PC-9 (cell line): ENCODE results near the gene AK8.

Experiments
- EZH2 ChIP-seq: fragments of 200-600 bp; sonication (generic); IDR thresholded peaks from 2 replicates; pipeline ENCODE4 v1.8.0; 2017; ENCODE audit warnings: antibody characterized with exemption, low read depth
- TF ChIP-seq, protein P1 (sequence below): fragments of 200-600 bp; sonication (generic); conservative IDR thresholded peaks from 2 replicates; pipeline ENCODE4 v1.6.1; 2017; ENCODE audit warnings: mixed run types, antibody characterized with exemption, mild to moderate bottlenecking, moderate library complexity

DNA sequence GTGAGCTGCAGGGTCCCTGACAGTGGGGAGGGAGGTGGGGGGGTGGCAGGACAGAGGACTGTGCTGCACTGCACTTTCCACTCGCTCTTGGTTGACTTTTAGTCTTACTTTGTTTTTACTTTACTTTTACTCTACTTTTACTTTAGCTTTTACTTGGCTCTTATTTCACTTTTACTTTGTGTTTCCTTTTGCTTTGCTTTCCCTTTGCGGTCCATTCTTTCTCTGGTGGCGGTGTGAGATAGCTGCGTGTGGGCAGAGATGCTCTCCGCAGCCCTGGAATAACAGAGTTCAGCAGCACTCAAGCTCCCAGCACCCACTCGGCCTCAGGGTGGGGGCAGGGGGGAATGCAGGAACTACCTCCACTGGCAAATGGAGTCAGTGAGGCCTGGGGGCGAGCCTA, 4.7 kb downstream of the AK8 start:
- TF ChIP-seq, protein P1, sequence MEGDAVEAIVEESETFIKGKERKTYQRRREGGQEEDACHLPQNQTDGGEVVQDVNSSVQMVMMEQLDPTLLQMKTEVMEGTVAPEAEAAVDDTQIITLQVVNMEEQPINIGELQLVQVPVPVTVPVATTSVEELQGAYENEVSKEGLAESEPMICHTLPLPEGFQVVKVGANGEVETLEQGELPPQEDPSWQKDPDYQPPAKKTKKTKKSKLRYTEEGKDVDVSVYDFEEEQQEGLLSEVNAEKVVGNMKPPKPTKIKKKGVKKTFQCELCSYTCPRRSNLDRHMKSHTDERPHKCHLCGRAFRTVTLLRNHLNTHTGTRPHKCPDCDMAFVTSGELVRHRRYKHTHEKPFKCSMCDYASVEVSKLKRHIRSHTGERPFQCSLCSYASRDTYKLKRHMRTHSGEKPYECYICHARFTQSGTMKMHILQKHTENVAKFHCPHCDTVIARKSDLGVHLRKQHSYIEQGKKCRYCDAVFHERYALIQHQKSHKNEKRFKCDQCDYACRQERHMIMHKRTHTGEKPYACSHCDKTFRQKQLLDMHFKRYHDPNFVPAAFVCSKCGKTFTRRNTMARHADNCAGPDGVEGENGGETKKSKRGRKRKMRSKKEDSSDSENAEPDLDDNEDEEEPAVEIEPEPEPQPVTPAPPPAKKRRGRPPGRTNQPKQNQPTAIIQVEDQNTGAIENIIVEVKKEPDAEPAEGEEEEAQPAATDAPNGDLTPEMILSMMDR, result no peak
- TF ChIP-seq EZH2, result no peak
